Prostate gland (tissue), 2 donors: Measurements from ENCODE around the gene MGRN1. TPM values are rescaled to one million over a fixed set of nuclear protein-coding genes. Genes with fewer than 3 reads are reported as not detected.

ENCODE experiments used
- DNase-seq: peaks from one replicate; pipeline ENCODE4 v3.0.0-alpha.2; 2019; ENCODE audit warnings: low spot score
- H3K27ac ChIP-seq, 2 donors: fragments of 200-600 bp; sonication (generic); 2 replicates each; pipeline ENCODE4 v1.5.1; 2017 to 2019
- H3K27me3 ChIP-seq: fragments of 200-600 bp; sonication (generic); replicated peaks from 2 replicates; pipeline ENCODE4 v1.5.1; 2019; ENCODE audit not compliant: insufficient read depth
- H3K36me3 ChIP-seq, 2 donors: fragments of 200-600 bp; sonication (generic); 1 replicate in 1 of 2; 2 replicates in 1 of 2; pipeline versions ENCODE4 v1.5.1 to v1.8.1; 2017 to 2019
- H3K4me1 ChIP-seq: fragments of 200-600 bp; sonication (generic); replicated peaks from 2 replicates; pipeline ENCODE4 v1.5.1; 2019
- H3K4me3 ChIP-seq, 2 donors: fragments of 200-600 bp; sonication (generic); 2 replicates each; pipeline ENCODE4 v1.5.1; 2017 to 2019
- H3K9me3 ChIP-seq: fragments of 200-600 bp; sonication (generic); 2 replicates; pipeline ENCODE4 v1.5.1; 2017
- CTCF ChIP-seq, 4 experiments: fragments of 200-600 bp in 2 of 4; fragments of 450-650 bp in 2 of 4; sonication (generic) in 2 of 4; IDR thresholded peaks; 1 replicate in 3 of 4; 2 replicates in 1 of 4; pipeline ENCODE4 v1.5.1; 2016 to 2019; ENCODE audit warnings: antibody characterized with exemption in 4 of 4, mild to moderate bottlenecking in 2 of 4, moderate library complexity in 2 of 4
- POLR2A ChIP-seq: fragments of 450-650 bp; IDR thresholded peaks from one replicate; pipeline ENCODE4 v1.6.1; 2016; ENCODE audit warnings: antibody characterized with exemption, mild to moderate bottlenecking
- POLR2AphosphoS5 ChIP-seq: sonication (generic); formaldehyde crosslinking; IDR thresholded peaks from one replicate; pipeline ENCODE4 v1.6.1; 2017; ENCODE audit warnings: antibody characterized with exemption
- WGBS: methylation state at CpG from one replicate; pipeline ENCODE4 v1.1.5; 2018; 5-methylcytosine and 5-hydroxymethylcytosine counted together
- intact Hi-C: fragments of 100-400 bp; cut with DNase I; formaldehyde crosslinking; loops from one replicate; pipeline ENCODE4 v1.14.2; 2022
- total RNA-seq, 2 donors: library from RNA; depleted of rRNA; stranded (reverse); fragments of >200 nt; gene quantifications; one replicate each; pipeline ENCODE4 v1.1.0, GENCODE V29; 2016

The MGRN1 gene
- total RNA-seq, 2 donors from 2014 or later = 59.6 to 101 TPM

- H3K36me3 ChIP-seq = no peaks in the 10 kb centered on the region
- intact Hi-C loops = loop anchor here (5.0 to 10.0 kb wide), 3 partner anchors 78 to 343 kb away; partner anchors contain the start of genes ANKS3, DNAAF8, NUDT16L1 and SEC14L5
- H3K4me1 ChIP-seq = peaks cover 24% of the 10 kb centered on the region
- H3K27me3 ChIP-seq = no peaks in the 10 kb centered on the region
- H3K4me3 ChIP-seq = peak within 1 kb of the TSS; percentile 96 to 98
- WGBS = 6% methylated on average over 81 of the region's 100 CpGs
- H3K9me3 ChIP-seq = no peaks in the 10 kb centered on the region
- H3K27ac ChIP-seq = peak within 1 kb of the TSS; percentile 100
- peak; percentile 90 for DNase-seq
- TF ChIP-seq POLR2A = peak; percentile 98
- TF ChIP-seq CTCF (IDR thresholded peaks at IDR 0.05) = peak in 1 of 4 experiments; percentile 27
- peak; percentile 99 for TF ChIP-seq POLR2AphosphoS5
Measured at GRCh38 chr16:4614571-4615383, 9.8 kb upstream of the MGRN1 start, which contains the start of gene UBALD1. TSS of gene UBALD1 (minus strand) at chr16:4614888. CDS start at chr16:4614797, 91 bp downstream.

GRCh38 chr16:4615384-4616046 lies 9.1 kb upstream of the MGRN1 start:
- intact Hi-C loops = loop anchor here (5.0 to 10.0 kb wide), 2 partner anchors 119 to 342 kb away; partner anchors contain the start of genes ANKS3, DNAAF8 and SEC14L5
- no peak for DNase-seq
- no peaks in the 10 kb centered on the region for H3K9me3 ChIP-seq
- H3K27ac ChIP-seq = peak overlapping the region; percentile 100
- TF ChIP-seq POLR2A (no peak), CTCF (IDR thresholded peaks at IDR 0.05) (no peak), POLR2AphosphoS5 (no peak)
- no peaks in the 10 kb centered on the region for H3K27me3 ChIP-seq
- H3K4me3 ChIP-seq = peak overlapping the region; percentile 19 to 96
- H3K4me1 ChIP-seq = peaks cover 24% of the 10 kb centered on the region
- H3K36me3 ChIP-seq = no peaks in the 10 kb centered on the region
- 80% methylated on average over 39 of the region's 39 CpGs for WGBS

GRCh38 chr16:4616047-4616811 lies 8.4 kb upstream of the MGRN1 start:
- intact Hi-C loops = loop anchor here (5.0 to 10.0 kb wide), 2 partner anchors 119 to 341 kb away; partner anchors contain the start of genes ANKS3, DNAAF8 and SEC14L5
- WGBS = under 1% methylated on average over 37 of the region's 57 CpGs
- peak; percentile 96 for TF ChIP-seq POLR2AphosphoS5
- peak; percentile 87 for TF ChIP-seq POLR2A
- peak in 3 of 4 experiments; percentile 32 to 44 (median 41) for TF ChIP-seq CTCF (IDR thresholded peaks at IDR 0.05)
- H3K9me3 ChIP-seq = no peaks in the 10 kb centered on the region
- H3K27me3 ChIP-seq = no peaks in the 10 kb centered on the region
- peak; percentile 100 for DNase-seq
- H3K27ac ChIP-seq = peak overlapping the region; percentile 100
- H3K4me1 ChIP-seq = peaks cover 24% of the 10 kb centered on the region
- H3K4me3 ChIP-seq = peak overlapping the region; percentile 56 to 59
- H3K36me3 ChIP-seq = no peaks in the 10 kb centered on the region

- Histone ChIP-seq H3K27me3 (no peaks in the 10 kb centered on the region), H3K4me3 (no peak overlapping the region), H3K9me3 (no peaks in the 10 kb centered on the region), H3K4me1 (peaks cover 19% of the 10 kb centered on the region), H3K27ac (peak overlapping the region; percentile 100), H3K36me3 (no peaks in the 10 kb centered on the region)
- no peak for DNase-seq
- 82% methylated on average over 8 of the region's 8 CpGs for WGBS
- TF ChIP-seq POLR2AphosphoS5 (no peak), CTCF (IDR thresholded peaks at IDR 0.05) (no peak), POLR2A (no peak)
- intact Hi-C loops = loop anchor here (5.0 to 10.0 kb wide), 2 partner anchors 117 to 339 kb away; partner anchors contain the start of genes ANKS3, DNAAF8 and SEC14L5
Measured at GRCh38 chr16:4617880-4618279, 6.7 kb upstream of the MGRN1 start.
